Panc1 (cell line): Measurements from ENCODE around the gene ZCCHC9. TPM values are rescaled to one million over a fixed set of nuclear protein-coding genes. Genes with fewer than 3 reads are reported as not detected.
A peak's percentile ranks its signal among the peaks of the same experiment; 100 is the strongest.

Source experiments
- ATAC-seq: fragments of 200-7000 bp; cut with Tn5 transposase; 2 replicates; pipeline ENCODE4 v1.9.1; 2020; ENCODE audit warnings: mild to moderate bottlenecking, moderate library complexity
- BruUV-seq: library from RNA; stranded (reverse); fragments of 400-500 nt; replicated peaks from 2 replicates; lab custom pipeline; 2021; lab: Mats Ljungman, UMichigan
- CTCF ChIA-PET: fragments of 300-600 bp; sonication (Branson Sonifier 250); formaldehyde crosslinking; loops from one replicate; lab custom pipeline; 2022; ENCODE audit warnings: antibody characterized with exemption; lab: Charles Lee
- POLR2A ChIA-PET: fragments of 300-600 bp; sonication (Branson Sonifier 250); formaldehyde crosslinking; loops from one replicate; lab custom pipeline; 2022; ENCODE audit warnings: antibody characterized with exemption; lab: Charles Lee
- DNase-seq: peaks from one replicate; pipeline ENCODE4 v3.0.0-alpha.2; 2010; ENCODE audit warnings: low read depth, low spot score
- H3K27ac ChIP-seq: 2 replicates; pipeline ENCODE4 v1.5.1; 2011; ENCODE audit warnings: mild to moderate bottlenecking, low read length, inconsistent platforms
- H3K27me3 ChIP-seq: fragments of 200-500 bp; sonication (Bioruptor generic); 2 replicates; pipeline ENCODE4 v1.6.0; 2014; ENCODE audit warnings: low read length, inconsistent platforms; ENCODE audit not compliant: control insufficient read depth, insufficient read depth
- H3K36me3 ChIP-seq: fragments of 200-500 bp; sonication (Bioruptor generic); 2 replicates; pipeline ENCODE4 v1.5.1; 2014; ENCODE audit warnings: inconsistent platforms, mild to moderate bottlenecking, low read length, moderate library complexity; ENCODE audit not compliant: control insufficient read depth, insufficient read depth
- H3K4me1 ChIP-seq: 2 replicates; pipeline ENCODE4 v1.5.1; 2011; ENCODE audit warnings: inconsistent platforms, mild to moderate bottlenecking, low read length, moderate library complexity; ENCODE audit not compliant: control insufficient read depth, insufficient read depth
- H3K4me3 ChIP-seq, 2 experiments: 2 replicates each; pipeline ENCODE4 v1.5.1; 2011 to 2012; ENCODE audit warnings: low read depth in 2 of 2, low read length in 2 of 2, mild to moderate bottlenecking in 2 of 2, inconsistent platforms in 1 of 2, moderate library complexity in 1 of 2
- H3K9me3 ChIP-seq: fragments of 200-500 bp; sonication (Bioruptor generic); 2 replicates; pipeline ENCODE4 v1.5.1; 2014; ENCODE audit warnings: low read depth, mild to moderate bottlenecking, inconsistent platforms, low read length, moderate library complexity; ENCODE audit not compliant: control insufficient read depth, insufficient read depth
- CTCF ChIP-seq: fragments of 450-650 bp; IDR thresholded peaks from 2 replicates; pipeline ENCODE4 v1.5.1; 2017; ENCODE audit warnings: mild to moderate bottlenecking
- POLR2AphosphoS5 ChIP-seq: IDR thresholded peaks from 2 replicates; pipeline ENCODE4 v1.6.1; 2012; ENCODE audit warnings: mild to moderate bottlenecking, low read depth, low read length, moderate library complexity
- SIN3A ChIP-seq: IDR thresholded peaks from 2 replicates; pipeline ENCODE4 v1.6.1; 2012; ENCODE audit warnings: low read depth, mild to moderate bottlenecking, low read length, moderate library complexity, borderline replicate concordance; ENCODE audit not compliant: insufficient read depth
- TCF7L2 ChIP-seq: IDR thresholded peaks from 2 replicates; pipeline ENCODE4 v1.6.1; 2011; ENCODE audit warnings: mild to moderate bottlenecking, low read depth, low read length, inconsistent platforms
- in situ Hi-C: cut with HindIII; loops from 2 replicates; pipeline ENCODE4 v1.10.0; 2016; ENCODE audit warnings: low sequenced_read_pairs, low pct_unique_long_range_greater_than_20kb
- intact Hi-C: fragments of 100-400 bp; cut with micrococcal nuclease; formaldehyde crosslinking; loops from one replicate; pipeline ENCODE4 v1.10.0; 2022; ENCODE audit not compliant: unreplicated experiment
- total RNA-seq: library from RNA; stranded (reverse); gene quantifications from one replicate; pipeline ENCODE4 v1.2.1, GENCODE V29; 2021; ENCODE audit not compliant: unreplicated experiment
- TF ChIP-seq, protein P1 (sequence below), 2 experiments: IDR thresholded peaks; 2 replicates each; pipeline ENCODE4 v1.6.1; 2011 to 2012; ENCODE audit warnings: low read depth in 2 of 2, control low read depth in 1 of 2, low read length in 1 of 2, mild to moderate bottlenecking in 1 of 2, moderate library complexity in 1 of 2; ENCODE audit not compliant: insufficient read depth in 1 of 2

The ZCCHC9 gene
- total RNA-seq, 1 experiment from 2014 or later, result 41.5 TPM

DNA sequence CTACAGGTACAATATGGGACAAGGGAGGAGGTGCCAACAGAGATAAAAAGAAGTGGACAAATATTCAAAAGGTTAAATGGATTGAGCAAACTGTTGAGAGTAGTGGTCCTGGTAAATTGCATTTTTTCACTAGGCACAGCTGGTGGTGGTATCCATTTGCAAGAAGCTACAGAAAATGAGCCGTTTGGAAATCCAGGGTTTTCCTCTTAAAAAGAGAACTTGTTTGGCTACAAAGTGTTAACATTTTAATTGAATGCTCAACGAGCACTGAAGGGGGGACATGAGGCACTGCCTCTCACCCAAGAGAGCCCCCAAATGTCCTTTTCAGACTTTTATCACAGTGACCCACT lies 491 bp upstream of the ZCCHC9 start:
- ATAC-seq (no peak), DNase-seq (no peak)
- no peak for TF ChIP-seq CTCF
- TF ChIP-seq POLR2AphosphoS5, result no peak
- TF ChIP-seq, protein P1, sequence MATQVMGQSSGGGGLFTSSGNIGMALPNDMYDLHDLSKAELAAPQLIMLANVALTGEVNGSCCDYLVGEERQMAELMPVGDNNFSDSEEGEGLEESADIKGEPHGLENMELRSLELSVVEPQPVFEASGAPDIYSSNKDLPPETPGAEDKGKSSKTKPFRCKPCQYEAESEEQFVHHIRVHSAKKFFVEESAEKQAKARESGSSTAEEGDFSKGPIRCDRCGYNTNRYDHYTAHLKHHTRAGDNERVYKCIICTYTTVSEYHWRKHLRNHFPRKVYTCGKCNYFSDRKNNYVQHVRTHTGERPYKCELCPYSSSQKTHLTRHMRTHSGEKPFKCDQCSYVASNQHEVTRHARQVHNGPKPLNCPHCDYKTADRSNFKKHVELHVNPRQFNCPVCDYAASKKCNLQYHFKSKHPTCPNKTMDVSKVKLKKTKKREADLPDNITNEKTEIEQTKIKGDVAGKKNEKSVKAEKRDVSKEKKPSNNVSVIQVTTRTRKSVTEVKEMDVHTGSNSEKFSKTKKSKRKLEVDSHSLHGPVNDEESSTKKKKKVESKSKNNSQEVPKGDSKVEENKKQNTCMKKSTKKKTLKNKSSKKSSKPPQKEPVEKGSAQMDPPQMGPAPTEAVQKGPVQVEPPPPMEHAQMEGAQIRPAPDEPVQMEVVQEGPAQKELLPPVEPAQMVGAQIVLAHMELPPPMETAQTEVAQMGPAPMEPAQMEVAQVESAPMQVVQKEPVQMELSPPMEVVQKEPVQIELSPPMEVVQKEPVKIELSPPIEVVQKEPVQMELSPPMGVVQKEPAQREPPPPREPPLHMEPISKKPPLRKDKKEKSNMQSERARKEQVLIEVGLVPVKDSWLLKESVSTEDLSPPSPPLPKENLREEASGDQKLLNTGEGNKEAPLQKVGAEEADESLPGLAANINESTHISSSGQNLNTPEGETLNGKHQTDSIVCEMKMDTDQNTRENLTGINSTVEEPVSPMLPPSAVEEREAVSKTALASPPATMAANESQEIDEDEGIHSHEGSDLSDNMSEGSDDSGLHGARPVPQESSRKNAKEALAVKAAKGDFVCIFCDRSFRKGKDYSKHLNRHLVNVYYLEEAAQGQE (IDR thresholded peaks at IDR 0.05; ENCODE audit: insufficient read depth in 1 of 2, low read depth in 2 of 2, low read length in 1 of 2), result no peak
- TF ChIP-seq SIN3A, result no peak
- TF ChIP-seq TCF7L2, result no peak
- Histone ChIP-seq H3K27ac (peak overlapping the region; percentile 81), H3K27me3 (no peaks in the 10 kb centered on the region), H3K36me3 (peaks cover 8% of the 10 kb centered on the region), H3K9me3 (no peaks in the 10 kb centered on the region), H3K4me3 (peak overlapping the region; percentile 60 to 99), H3K4me1 (peaks cover 26% of the 10 kb centered on the region)
- POLR2A ChIA-PET, result no interaction called here
- BruUV-seq, result TSS peak; percentile 93
- intact Hi-C loops (no loop called here), in situ Hi-C loops (no loop called here)
- CTCF ChIA-PET, result no interaction called here

- no peak for DNase-seq
- no TSS peak for BruUV-seq
- Histone ChIP-seq H3K27me3 (no peaks in the 10 kb centered on the region), H3K4me1 (peaks cover 26% of the 10 kb centered on the region), H3K27ac (peak overlapping the region; percentile 81), H3K36me3 (peaks cover 12% of the 10 kb centered on the region), H3K4me3 (peak overlapping the region; percentile 60 to 99), H3K9me3 (no peaks in the 10 kb centered on the region)
- ChIA-PET POLR2A (interaction anchor here (0.6 kb wide), 1 partner anchor 981 kb away, joined by 5 read pairs; no protein-coding TSS in a partner anchor), CTCF (no interaction called here)
- no peak for TF ChIP-seq SIN3A
- no peak for TF ChIP-seq CTCF
- TF ChIP-seq TCF7L2, result no peak
- no peak for TF ChIP-seq POLR2AphosphoS5
- TF ChIP-seq, protein P1 (IDR thresholded peaks at IDR 0.05; ENCODE audit: insufficient read depth in 1 of 2, low read depth in 2 of 2, low read length in 1 of 2), result no peak
- intact Hi-C loops (no loop called here), in situ Hi-C loops (no loop called here)
- peak; percentile 26; the same call in 1 of the 2 replicates for ATAC-seq
Measured at GRCh38 chr5:81302596-81302995, 1.2 kb downstream of the ZCCHC9 start.
